Esophagus (tissue), 2 donors: ENCODE data around the gene CDH13. TPM values are rescaled to one million over a fixed set of nuclear protein-coding genes. Genes with fewer than 3 reads are reported as not detected.

ENCODE experiments used
- H3K27ac ChIP-seq, 2 donors: one replicate each; pipeline ENCODE4 v1.5.1; 2013; ENCODE audit warnings: low read depth in 2 of 2, mild to moderate bottlenecking in 2 of 2, inconsistent platforms in 1 of 2, low read length in 1 of 2, moderate library complexity in 1 of 2
- H3K27me3 ChIP-seq, 2 donors: one replicate each; pipeline ENCODE4 v1.6.1; 2013; ENCODE audit warnings: low read length in 2 of 2, control low read depth in 1 of 2, mild to moderate bottlenecking in 1 of 2; ENCODE audit not compliant: insufficient read depth in 2 of 2, control insufficient read depth in 1 of 2
- H3K36me3 ChIP-seq, 2 donors: one replicate each; pipeline ENCODE4 v1.6.1; 2013; ENCODE audit warnings: low read length in 1 of 2; ENCODE audit not compliant: control insufficient read depth in 2 of 2, insufficient read depth in 2 of 2
- H3K4me1 ChIP-seq, 2 donors: one replicate each; pipeline ENCODE4 v1.6.1; 2013; ENCODE audit warnings: low read length in 1 of 2; ENCODE audit not compliant: control insufficient read depth in 2 of 2, insufficient read depth in 2 of 2
- H3K4me3 ChIP-seq, 2 donors: one replicate each; pipeline ENCODE4 v1.5.1; 2013; ENCODE audit warnings: low read length in 2 of 2, mild to moderate bottlenecking in 2 of 2, low read depth in 1 of 2, moderate library complexity in 1 of 2
- H3K9me3 ChIP-seq, 2 donors: one replicate each; pipeline ENCODE4 v1.6.1; 2013; ENCODE audit warnings: mild to moderate bottlenecking in 2 of 2, low read depth in 1 of 2, low read length in 1 of 2, moderate library complexity in 1 of 2; ENCODE audit not compliant: control insufficient read depth in 2 of 2, insufficient read depth in 1 of 2
- WGBS, 2 donors: extraction: QIAGEN DNeasy Blood & Tissue Kit; methylation state at CpG; one replicate each; pipeline ENCODE4 v1.1.7; 2013; 5-methylcytosine and 5-hydroxymethylcytosine counted together
- polyA plus RNA-seq, 2 donors: library from polyadenylated mRNA; stranded (reverse); fragments of 200-250 nt; gene quantifications; one replicate each; pipeline ENCODE4 v1.2.3, GENCODE V29; 2013
- donor health status: healthy with polysubstance abuse.
- donor health status: Bipolar disorder and iron deficiency.

The CDH13 gene
- polyA plus RNA-seq, 2 donors = 1.3 to 4.3 TPM

- Histone ChIP-seq H3K27ac (no peak overlapping the region), H3K36me3 (no peaks in the 10 kb centered on the region), H3K9me3 (no peaks in the 10 kb centered on the region), H3K4me1 (no peaks in the 10 kb centered on the region), H3K27me3 (no peaks in the 10 kb centered on the region), H3K4me3 (no peak overlapping the region)
- WGBS, 2 donors = 83 to 88% methylated on average over 11 of the region's 11 CpGs
These were observed 997.8 kb downstream of the CDH13 start for GRCh38 chr16:83624429-83625120.

- no peak overlapping the region for H3K27ac ChIP-seq
- H3K27me3 ChIP-seq = no peaks in the 10 kb centered on the region
- no peak overlapping the region for H3K4me3 ChIP-seq
- H3K9me3 ChIP-seq = no peaks in the 10 kb centered on the region
- no peaks in the 10 kb centered on the region for H3K36me3 ChIP-seq
- H3K4me1 ChIP-seq = no peaks in the 10 kb centered on the region
- 93 to 94% methylated on average over 13 of the region's 13 CpGs for WGBS, 2 donors
These were observed 999.4 kb downstream of the CDH13 start for GRCh38 chr16:83626204-83626603.

GRCh38 chr16:83626676-83627075 lies 999.9 kb downstream of the CDH13 start:
- Histone ChIP-seq H3K27me3 (no peaks in the 10 kb centered on the region), H3K4me3 (no peak overlapping the region), H3K9me3 (no peaks in the 10 kb centered on the region), H3K4me1 (no peaks in the 10 kb centered on the region), H3K36me3 (no peaks in the 10 kb centered on the region), H3K27ac (no peak overlapping the region)
- 88 to 94% methylated on average over 13 of the region's 13 CpGs for WGBS, 2 donors

GRCh38 chr16:83627996-83628395 lies 1001.2 kb downstream of the CDH13 start:
- Histone ChIP-seq H3K4me3 (no peak overlapping the region), H3K4me1 (no peaks in the 10 kb centered on the region), H3K27ac (no peak overlapping the region), H3K27me3 (no peaks in the 10 kb centered on the region), H3K36me3 (no peaks in the 10 kb centered on the region), H3K9me3 (no peaks in the 10 kb centered on the region)
- WGBS, 2 donors = 81 to 84% methylated on average over 7 of the region's 7 CpGs

- no peaks in the 10 kb centered on the region for H3K4me1 ChIP-seq
- H3K9me3 ChIP-seq = no peaks in the 10 kb centered on the region
- H3K4me3 ChIP-seq = no peak overlapping the region
- no peaks in the 10 kb centered on the region for H3K27me3 ChIP-seq
- 68 to 71% methylated on average over 3 of the region's 3 CpGs for WGBS, 2 donors
- H3K27ac ChIP-seq = no peak overlapping the region
- H3K36me3 ChIP-seq = no peaks in the 10 kb centered on the region
These were observed 1002.7 kb downstream of the CDH13 start for GRCh38 chr16:83629426-83629825.

- Histone ChIP-seq H3K36me3 (no peaks in the 10 kb centered on the region), H3K4me3 (no peak overlapping the region), H3K9me3 (no peaks in the 10 kb centered on the region), H3K27me3 (no peaks in the 10 kb centered on the region), H3K4me1 (no peaks in the 10 kb centered on the region), H3K27ac (no peak overlapping the region)
- 75 to 82% methylated on average over 5 of the region's 5 CpGs for WGBS, 2 donors
These were observed 1003.1 kb downstream of the CDH13 start for GRCh38 chr16:83629836-83630235.

GRCh38 chr16:83630979-83631378 lies 1004.2 kb downstream of the CDH13 start:
- Histone ChIP-seq H3K36me3 (no peaks in the 10 kb centered on the region), H3K4me1 (no peaks in the 10 kb centered on the region), H3K4me3 (no peak overlapping the region), H3K27me3 (no peaks in the 10 kb centered on the region), H3K9me3 (no peaks in the 10 kb centered on the region), H3K27ac (no peak overlapping the region)
- WGBS, 2 donors = 54 to 61% methylated on average over 6 of the region's 6 CpGs

GRCh38 chr16:83633286-83633685 lies 1006.5 kb downstream of the CDH13 start:
- Histone ChIP-seq H3K27ac (no peak overlapping the region), H3K4me3 (no peak overlapping the region), H3K27me3 (no peaks in the 10 kb centered on the region), H3K4me1 (no peaks in the 10 kb centered on the region), H3K36me3 (no peaks in the 10 kb centered on the region), H3K9me3 (no peaks in the 10 kb centered on the region)
- 94 to 96% methylated on average over 9 of the region's 9 CpGs for WGBS, 2 donors

- 67 to 72% methylated on average over 5 of the region's 5 CpGs for WGBS, 2 donors
- Histone ChIP-seq H3K4me3 (no peak overlapping the region), H3K27me3 (no peaks in the 10 kb centered on the region), H3K4me1 (no peaks in the 10 kb centered on the region), H3K36me3 (no peaks in the 10 kb centered on the region), H3K9me3 (no peaks in the 10 kb centered on the region), H3K27ac (no peak overlapping the region)
These were observed 1021.6 kb downstream of the CDH13 start for GRCh38 chr16:83648347-83648746.

- Histone ChIP-seq H3K4me3 (no peak overlapping the region), H3K27ac (no peak overlapping the region), H3K36me3 (no peaks in the 10 kb centered on the region), H3K27me3 (no peaks in the 10 kb centered on the region), H3K4me1 (no peaks in the 10 kb centered on the region), H3K9me3 (no peaks in the 10 kb centered on the region)
- 83 to 85% methylated on average over 8 of the region's 8 CpGs for WGBS, 2 donors
These were observed 1025.1 kb downstream of the CDH13 start for GRCh38 chr16:83651871-83652270.
